ENCODE results near the gene MGAT5.

- TF ChIP-seq CTCF (IDR thresholded peaks at IDR 0.05) (no peak), POLR2A (IDR thresholded peaks at IDR 0.05) (no peak)
Measured at GRCh38 chr2:134465228-134466105, 211.6 kb downstream of the MGAT5 start.
